GM12891 (cell line): ENCODE results near the gene ZNF800.

Experiments used
- POLR2A ChIP-seq: IDR thresholded peaks from 2 replicates; pipeline ENCODE4 v1.6.1; 2011; ENCODE audit warnings: low read depth, low read length, control low read depth
- POLR2AphosphoS5 ChIP-seq: IDR thresholded peaks from 2 replicates; pipeline ENCODE4 v1.6.1; 2011; ENCODE audit warnings: low read depth, low read length, control low read depth
- SPI1 ChIP-seq: IDR thresholded peaks from 2 replicates; pipeline ENCODE4 v1.6.1; 2011; ENCODE audit warnings: low read depth, low read length, control low read depth

DNA sequence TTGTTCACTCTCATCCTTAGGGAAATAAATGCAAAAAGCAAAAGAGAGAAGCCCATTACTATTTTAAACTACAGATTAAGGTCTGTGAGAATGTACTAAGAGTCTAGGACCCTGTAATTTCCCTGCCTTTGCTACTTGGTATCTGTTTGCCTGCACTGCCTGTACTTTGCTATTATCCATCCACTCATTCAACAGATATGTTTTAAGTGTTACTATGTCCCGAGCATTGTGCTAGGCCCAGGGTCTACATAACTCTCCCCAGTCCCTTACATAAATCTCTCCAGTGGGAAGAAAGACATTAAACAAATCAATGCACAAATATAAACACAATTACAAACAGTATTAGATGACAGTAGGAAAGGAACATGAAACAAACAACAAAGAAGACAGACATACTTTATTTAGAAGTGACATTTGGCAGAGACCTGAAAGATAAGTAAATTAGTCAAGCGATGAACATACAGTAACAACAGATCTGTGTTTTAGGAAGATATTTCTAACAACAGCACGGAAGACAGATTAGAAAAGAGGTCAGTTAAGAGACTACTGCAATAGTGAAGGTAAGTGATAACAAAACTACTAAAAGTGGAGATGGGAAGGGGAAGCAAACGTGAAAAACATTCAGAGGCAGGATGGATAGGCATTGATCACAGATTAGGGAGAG lies 30.0 kb downstream of the ZNF800 start:
- TF ChIP-seq POLR2A: no peak
- no peak for TF ChIP-seq POLR2AphosphoS5
- no peak for TF ChIP-seq SPI1
